K562 (cell line): ENCODE data around the gene MIDN.

Experiments used
- CEBPB ChIP-seq: fragments of 450-650 bp; IDR thresholded peaks from 2 replicates; pipeline ENCODE4 v1.6.1; 2016; ENCODE audit warnings: missing genetic modification characterization, missing compliant biosample characterization
- CTCF ChIP-seq, 3 experiments: IDR thresholded peaks in 2 of 3; conservative IDR thresholded peaks in 1 of 3; 2 replicates each; pipeline ENCODE4 v1.5.1; 2011 to 2012; ENCODE audit warnings: low read length in 3 of 3, mild to moderate bottlenecking in 3 of 3, control low read depth in 2 of 3, improper control_type of control experiment in 1 of 3, inconsistent platforms in 1 of 3, low read depth in 1 of 3, mixed read lengths in 1 of 3, moderate library complexity in 1 of 3; ENCODE audit not compliant: insufficient read depth in 2 of 3
- FOXK1 ChIP-seq: sonication (generic); formaldehyde crosslinking; IDR thresholded peaks from 2 replicates; pipeline ENCODE4 v1.8.0; 2022; ENCODE audit warnings: missing genetic modification reagents, mild to moderate bottlenecking, borderline replicate concordance
- HDGF ChIP-seq: fragments of 450-650 bp; IDR thresholded peaks from 2 replicates; pipeline ENCODE4 v1.6.1; 2016
- MXI1 ChIP-seq: IDR thresholded peaks from 2 replicates; pipeline ENCODE4 v1.6.1; 2011; ENCODE audit warnings: low read depth, mild to moderate bottlenecking, improper control_type of control experiment, low read length
- NR2F6 ChIP-seq: fragments of 450-650 bp; formaldehyde crosslinking; IDR thresholded peaks from 2 replicates; pipeline ENCODE4 v1.4.0; 2020; ENCODE audit warnings: mild to moderate bottlenecking
- SRF ChIP-seq, 2 experiments: fragments of 250-450, 450-650 bp in 1 of 2; sonication (Bioruptor Pico) in 1 of 2; sonication (generic) in 1 of 2; formaldehyde crosslinking; IDR thresholded peaks; 2 replicates each; pipeline versions ENCODE4 v1.5.0 to v1.5.1; 2020 to 2022; ENCODE audit warnings: mild to moderate bottlenecking in 1 of 2, missing genetic modification reagents in 1 of 2
- YY1 ChIP-seq, 3 experiments: IDR thresholded peaks; 2 replicates each; pipeline ENCODE4 v1.6.1; 2011; ENCODE audit warnings: low read length in 2 of 3, mild to moderate bottlenecking in 2 of 3, moderate library complexity in 2 of 3, borderline replicate concordance in 1 of 3, control low read depth in 1 of 3, low read depth in 1 of 3; ENCODE audit not compliant: insufficient read depth in 3 of 3, insufficient replicate concordance in 2 of 3, control insufficient read depth in 1 of 3, insufficient read length in 1 of 3; ENCODE audit errors: extremely low read depth in 1 of 3
- ZNF639 ChIP-seq, 2 experiments: fragments of 200-800 bp in 1 of 2; sonication (Bioruptor generic) in 1 of 2; sonication (generic) in 1 of 2; formaldehyde crosslinking in 1 of 2; IDR thresholded peaks in 1 of 2; conservative IDR thresholded peaks in 1 of 2; 2 replicates each; pipeline versions ENCODE4 v1.5.0 to v1.6.1; 2016 to 2020; ENCODE audit warnings: missing compliant biosample characterization in 1 of 2, missing genetic modification characterization in 1 of 2, missing genetic modification reagents in 1 of 2
- ZNF766 ChIP-seq: fragments of 200-800 bp; sonication (Bioruptor generic); conservative IDR thresholded peaks from 2 replicates; pipeline ENCODE4 v1.6.1; 2016; ENCODE audit warnings: missing genetic modification characterization, missing compliant biosample characterization
- TF ChIP-seq, protein P1 (sequence below): sonication (generic); formaldehyde crosslinking; IDR thresholded peaks from 2 replicates; pipeline ENCODE4 v1.8.0; 2023; ENCODE audit warnings: mild to moderate bottlenecking, missing genetic modification reagents
- TF ChIP-seq, protein P2 (sequence below): conservative IDR thresholded peaks from 2 replicates; pipeline ENCODE4 v1.6.1; 2011; ENCODE audit warnings: low read depth, mild to moderate bottlenecking, low read length; ENCODE audit not compliant: control insufficient read depth

DNA sequence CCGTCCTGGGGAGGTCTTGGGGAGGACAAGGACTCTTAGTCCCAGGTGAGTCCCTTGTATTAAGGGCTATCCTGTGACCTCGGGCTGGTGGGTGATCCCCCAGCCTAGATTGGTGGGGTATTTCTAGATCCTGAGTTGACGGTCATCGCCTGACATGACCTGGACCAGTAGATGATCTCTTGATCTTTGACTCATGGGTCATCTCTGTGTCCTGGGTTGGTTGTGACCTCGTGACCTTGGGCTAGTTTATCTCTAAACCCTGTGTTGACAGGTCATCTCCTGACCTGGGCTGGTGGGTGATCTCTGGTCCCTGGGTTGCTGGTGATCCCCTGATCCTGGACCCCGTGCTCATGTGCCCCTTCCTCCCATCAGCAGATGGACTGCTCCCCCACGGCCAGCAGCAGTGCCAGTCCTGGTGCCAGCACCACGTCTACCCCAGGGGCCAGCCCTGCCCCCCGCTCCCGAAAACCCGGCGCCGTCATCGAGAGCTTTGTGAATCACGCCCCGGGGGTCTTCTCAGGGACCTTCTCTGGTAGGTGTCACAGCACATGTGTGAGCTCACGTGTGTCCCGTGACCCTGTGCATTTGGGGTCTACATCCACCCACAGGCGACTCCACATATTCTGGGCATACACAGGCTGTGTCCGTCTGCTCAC lies 6.3 kb downstream of the MIDN start:
- no peak for TF ChIP-seq NR2F6 (CRISPR knock-in tag)
- TF ChIP-seq ZNF766: no peak
- TF ChIP-seq CTCF (IDR thresholded peaks at IDR 0.05 in 2 of 3, conservative IDR thresholded peaks at IDR 0.05 in 1 of 3; ENCODE audit: insufficient read depth in 2 of 3, low read depth in 1 of 3, low read length in 3 of 3): no peak
- no peak for TF ChIP-seq MXI1
- no peak for TF ChIP-seq CEBPB (tag)
- TF ChIP-seq ZNF639 (CRISPR knock-in tag; conservative IDR thresholded peaks at IDR 0.05 in 1 of 2, IDR thresholded peaks at IDR 0.05 in 1 of 2): no peak
- TF ChIP-seq HDGF: no peak
- no peak for TF ChIP-seq FOXK1
- no peak for TF ChIP-seq YY1 (IDR thresholded peaks at IDR 0.05; ENCODE audit: borderline replicate concordance in 1 of 3, control insufficient read depth in 1 of 3, extremely low read depth in 1 of 3, insufficient read depth in 3 of 3, insufficient read length in 1 of 3, insufficient replicate concordance in 2 of 3, low read depth in 1 of 3, low read length in 2 of 3)
- TF ChIP-seq, protein P1, sequence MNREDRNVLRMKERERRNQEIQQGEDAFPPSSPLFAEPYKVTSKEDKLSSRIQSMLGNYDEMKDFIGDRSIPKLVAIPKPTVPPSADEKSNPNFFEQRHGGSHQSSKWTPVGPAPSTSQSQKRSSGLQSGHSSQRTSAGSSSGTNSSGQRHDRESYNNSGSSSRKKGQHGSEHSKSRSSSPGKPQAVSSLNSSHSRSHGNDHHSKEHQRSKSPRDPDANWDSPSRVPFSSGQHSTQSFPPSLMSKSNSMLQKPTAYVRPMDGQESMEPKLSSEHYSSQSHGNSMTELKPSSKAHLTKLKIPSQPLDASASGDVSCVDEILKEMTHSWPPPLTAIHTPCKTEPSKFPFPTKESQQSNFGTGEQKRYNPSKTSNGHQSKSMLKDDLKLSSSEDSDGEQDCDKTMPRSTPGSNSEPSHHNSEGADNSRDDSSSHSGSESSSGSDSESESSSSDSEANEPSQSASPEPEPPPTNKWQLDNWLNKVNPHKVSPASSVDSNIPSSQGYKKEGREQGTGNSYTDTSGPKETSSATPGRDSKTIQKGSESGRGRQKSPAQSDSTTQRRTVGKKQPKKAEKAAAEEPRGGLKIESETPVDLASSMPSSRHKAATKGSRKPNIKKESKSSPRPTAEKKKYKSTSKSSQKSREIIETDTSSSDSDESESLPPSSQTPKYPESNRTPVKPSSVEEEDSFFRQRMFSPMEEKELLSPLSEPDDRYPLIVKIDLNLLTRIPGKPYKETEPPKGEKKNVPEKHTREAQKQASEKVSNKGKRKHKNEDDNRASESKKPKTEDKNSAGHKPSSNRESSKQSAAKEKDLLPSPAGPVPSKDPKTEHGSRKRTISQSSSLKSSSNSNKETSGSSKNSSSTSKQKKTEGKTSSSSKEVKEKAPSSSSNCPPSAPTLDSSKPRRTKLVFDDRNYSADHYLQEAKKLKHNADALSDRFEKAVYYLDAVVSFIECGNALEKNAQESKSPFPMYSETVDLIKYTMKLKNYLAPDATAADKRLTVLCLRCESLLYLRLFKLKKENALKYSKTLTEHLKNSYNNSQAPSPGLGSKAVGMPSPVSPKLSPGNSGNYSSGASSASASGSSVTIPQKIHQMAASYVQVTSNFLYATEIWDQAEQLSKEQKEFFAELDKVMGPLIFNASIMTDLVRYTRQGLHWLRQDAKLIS (CRISPR knock-in tag): no peak
- TF ChIP-seq, protein P2, sequence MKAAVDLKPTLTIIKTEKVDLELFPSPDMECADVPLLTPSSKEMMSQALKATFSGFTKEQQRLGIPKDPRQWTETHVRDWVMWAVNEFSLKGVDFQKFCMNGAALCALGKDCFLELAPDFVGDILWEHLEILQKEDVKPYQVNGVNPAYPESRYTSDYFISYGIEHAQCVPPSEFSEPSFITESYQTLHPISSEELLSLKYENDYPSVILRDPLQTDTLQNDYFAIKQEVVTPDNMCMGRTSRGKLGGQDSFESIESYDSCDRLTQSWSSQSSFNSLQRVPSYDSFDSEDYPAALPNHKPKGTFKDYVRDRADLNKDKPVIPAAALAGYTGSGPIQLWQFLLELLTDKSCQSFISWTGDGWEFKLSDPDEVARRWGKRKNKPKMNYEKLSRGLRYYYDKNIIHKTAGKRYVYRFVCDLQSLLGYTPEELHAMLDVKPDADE: no peak
- no peak for TF ChIP-seq SRF (CRISPR knock-in tag; IDR thresholded peaks at IDR 0.05)
